HTR-8/SVneo (cell line): ENCODE data around the gene RPS18.
"Not testable (repeated sequence)": the region's sequence is repeated elsewhere in the genome, so short reads cannot be mapped to it uniquely, and the experiment has no call there.

Experiments
- DNase-seq: peaks from one replicate; pipeline ENCODE4 v3.0.0; 2011; ENCODE audit warnings: low spot score, mixed read lengths; ENCODE audit not compliant: insufficient read length
- FAIRE-seq: peaks from 2 replicates; lab custom pipeline; 2011; peaks lifted over from hg19 to GRCh38; lab: Jason Lieb, UNC

Gene RPS18

DNA sequence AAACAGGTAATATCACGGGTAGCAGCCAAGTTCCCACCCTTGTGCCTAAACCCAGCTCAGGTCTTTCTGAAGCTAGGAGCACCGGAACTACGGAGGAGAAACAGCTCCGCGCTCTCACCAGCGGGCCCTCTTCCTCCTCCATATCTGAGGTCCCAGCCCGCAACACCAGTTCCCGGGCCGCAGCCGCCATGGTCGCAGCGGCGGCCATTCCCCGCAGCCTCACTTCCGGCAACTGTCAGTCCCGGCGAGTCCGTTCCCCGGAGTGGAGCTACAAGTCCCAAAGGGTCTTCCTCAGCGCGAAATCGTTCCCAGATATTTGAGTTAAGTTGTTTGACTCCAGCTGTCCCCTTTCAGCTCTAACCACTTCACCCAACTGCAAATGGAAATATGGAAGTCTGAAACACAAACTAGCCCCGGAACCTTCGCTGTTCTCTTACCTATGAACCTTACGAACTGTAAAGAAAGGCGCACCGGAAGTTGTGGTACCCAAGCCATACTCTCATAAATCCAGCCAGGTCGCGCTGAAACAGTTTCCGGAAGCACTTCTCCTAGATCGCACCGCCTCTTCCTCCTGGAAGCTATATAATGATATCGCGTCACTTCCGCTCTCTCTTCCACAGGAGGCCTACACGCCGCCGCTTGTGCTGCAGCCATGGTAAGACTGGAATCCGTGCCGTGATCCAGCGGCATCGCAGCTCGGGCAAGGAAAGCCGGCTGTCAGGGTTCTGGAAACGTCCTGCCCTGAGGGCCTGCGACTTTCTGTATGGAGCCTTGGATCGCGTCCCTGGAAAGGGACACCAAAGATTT is at the start of gene RPS18, which contains the start of gene VPS52:
RPS18 (plus strand) TSS at position 608 of the 807 bp plus-strand sequence; CDS start at position 653, 45 bp downstream.
VPS52 (minus strand) TSS at position 409 of the 807 bp plus-strand sequence; CDS start at position 208, 201 bp downstream.
- peak; percentile 52 for FAIRE-seq
- DNase-seq, result peak; percentile 90

- not testable (repeated sequence) for FAIRE-seq, DNase-seq
These were observed 45.3 kb upstream of the RPS18 start for GRCh38 chr6:33226503-33227120.

DNA sequence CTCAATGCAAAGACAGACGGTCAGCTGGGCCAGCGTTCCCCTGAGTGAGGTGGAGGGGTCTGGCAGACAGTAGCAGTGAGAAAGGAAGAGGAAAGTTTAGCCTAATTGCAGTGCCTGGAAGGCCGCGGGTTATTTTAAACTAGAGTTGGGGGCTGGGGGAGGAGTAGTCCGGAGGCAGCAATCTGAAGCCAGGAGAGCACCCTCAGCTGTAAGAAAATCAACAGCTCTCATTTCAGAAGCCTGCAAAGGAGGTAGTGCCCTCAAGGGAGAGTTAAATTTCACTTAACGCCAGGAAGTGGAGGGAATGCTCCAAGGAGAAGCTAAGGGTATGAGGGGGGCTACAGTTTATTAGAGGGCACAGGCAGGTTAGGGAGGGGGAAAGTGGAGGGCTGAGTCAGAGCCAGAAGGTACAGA is 36.6 kb upstream of the RPS18 start:
- DNase-seq, result no peak
- FAIRE-seq, result no peak

DNA sequence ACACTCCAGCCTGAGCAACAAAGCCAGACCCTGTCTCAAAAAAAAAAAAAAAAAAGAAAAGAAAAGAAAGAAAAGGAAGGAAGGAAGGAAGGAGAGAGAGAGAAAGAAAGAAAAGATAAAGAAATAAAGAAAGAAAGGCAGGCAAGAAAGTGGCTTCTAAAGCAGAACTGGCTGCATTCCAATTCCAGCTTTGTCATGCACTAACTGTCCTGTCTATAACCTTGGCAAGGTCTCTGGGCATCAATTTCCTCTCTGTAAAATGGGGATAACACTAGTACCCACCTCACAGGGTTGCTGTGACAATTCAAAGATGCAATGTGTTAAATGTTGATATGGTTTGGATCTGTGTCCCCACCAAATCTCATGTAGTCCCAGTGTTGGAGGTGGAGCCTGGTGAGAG is 35.5 kb upstream of the RPS18 start:
- FAIRE-seq (no peak), DNase-seq (no peak)

GRCh38 chr6:33236852-33237251 is 35.0 kb upstream of the RPS18 start:
- DNase-seq (no peak), FAIRE-seq (no peak)

DNA sequence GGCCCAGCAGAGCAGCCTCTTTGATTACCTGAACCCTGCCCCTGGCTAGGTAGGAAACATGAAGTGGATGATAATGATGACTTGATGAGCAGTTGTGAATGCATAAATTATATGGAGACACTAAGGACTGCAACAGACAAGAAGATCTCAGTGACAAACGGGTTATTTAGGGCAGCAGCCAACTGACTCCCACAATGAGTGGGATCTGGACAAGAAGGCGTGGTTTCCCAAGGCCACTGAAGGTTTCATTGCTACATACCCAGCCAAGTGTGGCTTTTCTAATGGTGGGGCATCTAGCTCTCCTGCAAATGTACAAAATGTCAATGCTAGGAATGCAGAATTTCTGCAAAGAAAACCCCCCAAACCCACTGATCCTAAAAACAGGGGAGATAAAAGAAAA is 34.1 kb upstream of the RPS18 start:
- FAIRE-seq, result no peak

GRCh38 chr6:33241968-33242367 is 29.9 kb upstream of the RPS18 start:
- FAIRE-seq, result no peak
- no peak for DNase-seq

More for the DNA sequence above, 34.1 kb upstream of the RPS18 start:
- DNase-seq, result no peak

DNA sequence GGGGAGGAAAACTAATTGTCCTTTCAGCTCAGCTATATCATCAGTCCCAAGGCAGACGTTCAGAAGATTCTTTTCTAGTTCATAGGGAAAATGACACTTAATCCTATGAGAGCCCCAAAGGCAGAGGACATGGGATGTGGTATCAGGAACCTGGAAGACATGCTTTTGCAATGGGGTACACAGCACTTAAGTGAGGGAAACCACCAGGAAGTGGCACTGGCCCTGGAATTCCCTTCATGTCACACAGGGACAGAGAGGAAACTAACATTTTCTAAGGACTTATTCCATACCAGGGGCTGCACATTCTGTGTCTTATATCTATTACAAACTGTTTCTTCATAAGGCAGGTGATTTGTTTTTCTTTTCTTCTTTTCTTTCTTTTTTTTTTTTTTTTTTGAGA is 28.4 kb upstream of the RPS18 start:
- no peak for DNase-seq
- no peak for FAIRE-seq

GRCh38 chr6:33247977-33248642 is 23.8 kb upstream of the RPS18 start:
- FAIRE-seq (peak; percentile 77), DNase-seq (peak; percentile 78)

DNA sequence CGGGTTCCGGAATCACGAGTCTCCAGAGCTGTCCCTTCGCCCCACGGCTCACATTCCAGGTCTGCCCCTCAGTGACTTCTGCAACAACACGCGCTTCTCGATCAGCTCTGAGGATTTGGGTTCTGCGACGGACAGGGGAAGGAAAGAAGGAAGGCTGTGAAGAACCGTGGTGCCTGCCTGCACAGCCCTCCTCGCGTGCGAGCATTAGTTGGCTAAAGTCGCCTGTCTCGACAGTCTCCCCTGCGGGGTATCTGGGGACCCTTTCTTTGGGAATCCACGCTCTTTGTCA is 23.3 kb upstream of the RPS18 start:
- FAIRE-seq (no peak), DNase-seq (no peak)

GRCh38 chr6:33248932-33249731 is 22.7 kb upstream of the RPS18 start:
- FAIRE-seq (peak; percentile 97), DNase-seq (peak; percentile 95)

DNA sequence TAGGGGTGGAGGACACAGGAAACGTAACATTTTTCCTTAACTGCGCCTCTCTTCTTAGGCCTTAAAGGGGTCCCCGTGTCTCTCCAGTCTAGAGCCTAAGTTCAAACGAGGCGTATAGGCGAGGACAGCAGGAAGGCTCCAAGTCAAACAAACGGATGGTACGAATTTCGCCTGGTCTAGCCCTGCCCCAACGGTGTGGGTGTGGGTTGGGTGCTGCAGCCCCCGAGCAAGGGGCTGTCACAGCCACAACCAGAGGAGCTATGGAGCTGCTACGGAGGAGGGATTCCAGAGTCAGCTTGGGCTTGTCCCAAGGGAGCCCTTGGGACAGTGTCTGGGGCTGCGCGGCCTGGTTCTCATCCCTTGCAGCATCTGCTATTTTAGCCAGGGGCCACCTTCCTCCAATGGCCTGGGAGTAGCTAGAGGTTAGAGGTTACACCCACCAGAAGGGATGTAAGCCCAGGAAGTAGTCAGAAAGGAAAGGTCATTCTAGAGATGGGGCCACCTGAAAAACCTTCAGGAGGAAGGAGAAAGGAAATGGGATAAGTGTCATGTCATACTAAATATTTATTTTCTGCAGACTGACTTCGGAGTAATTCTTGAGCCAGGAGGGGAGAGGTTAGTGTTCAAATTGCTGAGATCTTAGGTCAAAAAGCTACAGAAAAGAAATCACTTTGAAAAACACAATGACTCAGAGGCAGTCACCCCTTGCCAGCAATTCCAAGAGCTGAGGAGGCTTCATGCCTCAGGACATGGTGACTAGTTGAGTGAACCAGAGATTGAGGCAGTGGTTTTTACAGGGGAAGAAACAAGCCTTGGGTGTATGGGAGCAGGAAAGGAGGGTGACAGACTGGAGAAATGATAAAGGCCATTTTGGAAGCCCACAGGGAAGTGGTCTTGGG is 21.9 kb upstream of the RPS18 start:
- FAIRE-seq (no peak), DNase-seq (no peak)

DNA sequence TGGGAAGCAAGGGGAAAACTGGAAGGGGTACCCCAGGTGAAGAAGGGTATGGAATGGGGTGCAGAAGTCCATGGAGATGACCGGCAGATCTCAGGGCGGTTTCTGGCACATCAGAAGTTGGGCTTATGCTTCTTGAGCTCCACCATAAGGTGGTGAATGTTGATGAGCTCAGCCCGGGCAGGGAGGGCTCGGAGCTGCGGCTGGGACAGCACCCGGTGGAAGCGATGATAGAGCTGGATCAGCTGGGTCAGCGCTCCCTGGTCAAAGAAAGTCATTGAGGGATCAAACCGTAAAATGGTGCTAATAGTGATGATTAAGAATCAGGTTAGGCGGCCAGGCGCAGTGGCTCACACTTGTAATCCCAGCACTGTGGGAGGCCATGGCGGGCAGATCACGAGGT is 21.1 kb upstream of the RPS18 start:
- DNase-seq (no peak), FAIRE-seq (no peak)

DNA sequence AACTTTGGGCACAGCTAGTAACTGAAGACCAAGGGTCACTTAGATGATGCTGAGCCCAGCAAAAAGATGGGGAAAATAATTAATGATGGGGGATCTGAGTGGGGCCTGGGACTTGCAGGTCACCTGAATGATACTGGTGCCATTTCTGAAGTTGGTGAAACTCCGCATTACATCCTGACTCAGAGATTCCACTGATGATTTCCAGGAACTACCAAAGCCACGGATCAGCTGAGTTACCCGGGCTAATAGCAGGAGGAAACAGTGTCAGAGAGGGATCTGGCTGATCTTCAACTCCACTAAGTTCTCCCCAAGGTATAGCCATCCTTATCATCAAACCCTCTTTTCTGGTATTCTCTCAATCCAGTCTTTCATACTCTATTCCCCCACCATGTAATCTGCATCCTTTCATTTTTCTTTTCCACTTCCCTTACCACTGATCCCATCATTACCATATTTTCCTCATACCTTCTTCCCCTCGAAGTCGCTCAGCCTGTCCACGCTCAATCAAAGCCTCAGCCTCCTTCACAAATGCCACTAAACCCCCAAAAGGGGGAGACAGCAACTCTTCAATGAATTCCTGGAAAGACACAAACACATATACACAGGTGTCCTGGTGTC is 20.4 kb upstream of the RPS18 start:
- FAIRE-seq (no peak), DNase-seq (no peak)

DNA sequence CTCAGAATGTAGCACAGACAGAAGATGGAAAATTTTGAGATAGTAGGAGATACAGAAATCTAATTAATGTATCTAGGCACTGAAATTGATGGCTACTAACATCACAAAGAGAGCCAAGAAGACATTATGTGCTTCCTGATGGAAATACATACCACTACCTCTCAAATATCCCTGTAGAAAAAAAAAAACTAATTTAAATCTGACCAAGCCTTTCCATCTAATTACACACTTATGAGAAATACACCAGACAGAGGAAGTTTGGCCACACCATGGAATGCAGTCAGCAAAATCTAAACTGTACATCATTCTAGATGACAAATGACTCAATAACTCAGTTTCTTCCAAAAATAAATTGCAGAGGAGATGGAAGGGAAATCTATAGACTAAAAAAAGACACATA is 19.1 kb upstream of the RPS18 start:
- no peak for DNase-seq
- FAIRE-seq, result no peak

GRCh38 chr6:33254591-33254990 is 17.3 kb upstream of the RPS18 start:
- FAIRE-seq (no peak), DNase-seq (no peak)

GRCh38 chr6:33259032-33259431 is 12.8 kb upstream of the RPS18 start:
- DNase-seq, result no peak

DNA sequence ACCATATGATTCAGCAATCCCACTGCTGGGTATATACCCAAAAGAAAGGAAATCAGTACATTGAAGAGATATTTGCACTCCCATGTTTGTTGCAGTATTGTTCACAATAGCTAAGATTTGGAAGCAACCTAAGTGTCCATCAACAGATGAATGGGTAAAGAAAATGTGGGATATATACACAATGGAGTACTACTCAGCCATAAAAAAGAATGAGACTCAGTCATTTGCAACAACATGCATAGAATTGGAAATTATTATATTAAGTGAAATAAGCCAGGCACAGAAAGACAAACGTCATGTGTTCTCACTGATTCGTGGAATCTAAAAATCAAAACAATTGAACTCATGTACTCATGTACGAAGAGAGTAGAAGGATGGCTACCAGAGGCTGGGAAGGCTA is 9.4 kb upstream of the RPS18 start:
- DNase-seq, FAIRE-seq: not testable (repeated sequence)

More at GRCh38 chr6:33259032-33259431, 12.8 kb upstream of the RPS18 start:
- no peak for FAIRE-seq

- peak; percentile 51 for FAIRE-seq
- DNase-seq, result no peak
These were observed 7.9 kb upstream of the RPS18 start for GRCh38 chr6:33264015-33264414.
